GM12873 (cell line): ENCODE data around the gene TUBGCP4.

ENCODE experiments used
- TF ChIP-seq, protein P1 (sequence below): IDR thresholded peaks from 2 replicates; pipeline ENCODE4 v1.5.1; 2012; ENCODE audit warnings: low read depth, mild to moderate bottlenecking, moderate library complexity, low read length, control low read depth; ENCODE audit not compliant: insufficient read depth; ENCODE audit errors: missing control alignments

TUBGCP4 gene

DNA sequence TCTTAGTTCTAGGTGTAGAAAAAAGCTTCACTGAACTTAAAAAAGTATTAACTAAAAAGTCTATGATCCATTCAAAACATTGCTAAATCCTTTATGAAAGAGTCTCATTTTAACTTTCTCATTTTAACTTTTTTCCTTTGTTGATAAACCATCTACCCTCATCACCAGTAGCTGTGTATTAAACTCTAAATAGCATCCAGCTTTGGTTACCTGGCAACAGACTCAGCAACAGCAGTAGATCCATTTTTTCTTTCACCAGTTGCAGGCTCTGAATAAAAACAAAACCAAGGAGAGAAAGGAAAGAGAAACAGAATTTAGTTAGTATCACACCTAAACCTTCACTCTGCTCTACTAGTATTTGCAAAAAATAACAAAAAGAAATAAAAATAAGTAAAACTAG lies 70.4 kb downstream of the TUBGCP4 start:
- TF ChIP-seq, protein P1, sequence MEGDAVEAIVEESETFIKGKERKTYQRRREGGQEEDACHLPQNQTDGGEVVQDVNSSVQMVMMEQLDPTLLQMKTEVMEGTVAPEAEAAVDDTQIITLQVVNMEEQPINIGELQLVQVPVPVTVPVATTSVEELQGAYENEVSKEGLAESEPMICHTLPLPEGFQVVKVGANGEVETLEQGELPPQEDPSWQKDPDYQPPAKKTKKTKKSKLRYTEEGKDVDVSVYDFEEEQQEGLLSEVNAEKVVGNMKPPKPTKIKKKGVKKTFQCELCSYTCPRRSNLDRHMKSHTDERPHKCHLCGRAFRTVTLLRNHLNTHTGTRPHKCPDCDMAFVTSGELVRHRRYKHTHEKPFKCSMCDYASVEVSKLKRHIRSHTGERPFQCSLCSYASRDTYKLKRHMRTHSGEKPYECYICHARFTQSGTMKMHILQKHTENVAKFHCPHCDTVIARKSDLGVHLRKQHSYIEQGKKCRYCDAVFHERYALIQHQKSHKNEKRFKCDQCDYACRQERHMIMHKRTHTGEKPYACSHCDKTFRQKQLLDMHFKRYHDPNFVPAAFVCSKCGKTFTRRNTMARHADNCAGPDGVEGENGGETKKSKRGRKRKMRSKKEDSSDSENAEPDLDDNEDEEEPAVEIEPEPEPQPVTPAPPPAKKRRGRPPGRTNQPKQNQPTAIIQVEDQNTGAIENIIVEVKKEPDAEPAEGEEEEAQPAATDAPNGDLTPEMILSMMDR = no peak

DNA sequence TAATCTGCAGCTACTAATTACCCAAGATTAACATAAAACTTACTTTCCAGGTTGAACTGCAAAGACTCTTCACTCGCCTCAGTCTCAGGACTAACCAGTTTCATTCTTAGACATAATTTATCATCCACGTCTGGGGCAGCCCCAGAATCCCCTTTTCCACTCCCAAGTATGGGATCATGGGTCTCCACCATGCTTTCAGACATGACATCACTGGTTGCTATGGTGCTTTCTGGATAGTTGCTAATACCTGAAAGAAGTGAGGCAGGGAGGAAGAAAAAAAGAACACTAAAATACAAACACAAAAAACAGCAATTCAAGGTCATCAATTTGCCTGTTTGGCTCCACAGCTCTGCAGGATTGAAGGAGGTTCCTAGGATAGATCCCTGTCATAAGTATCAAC lies 75.4 kb downstream of the TUBGCP4 start:
- TF ChIP-seq, protein P1 = no peak

DNA sequence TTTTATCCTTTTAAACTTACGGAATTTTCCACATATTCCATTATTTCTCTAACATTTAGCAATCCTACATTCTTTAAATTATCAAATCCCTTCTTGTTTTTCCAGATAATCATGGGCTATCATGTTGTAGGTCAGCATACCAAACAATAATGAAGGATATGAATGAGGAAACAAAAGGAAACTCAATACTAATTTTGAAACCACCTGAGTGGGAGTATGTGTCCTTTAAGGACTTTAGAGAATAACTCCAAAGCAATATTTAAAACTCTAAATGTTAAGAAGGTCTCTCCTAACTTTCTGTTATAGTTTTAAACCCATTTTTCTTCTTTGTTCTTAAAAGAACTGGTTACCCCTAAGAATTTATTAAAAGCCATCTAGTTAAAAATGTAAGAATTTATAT lies 79.1 kb downstream of the TUBGCP4 start:
- TF ChIP-seq, protein P1 = no peak
